ENCODE measurements around the gene UNC50. TPM values are rescaled to one million over a fixed set of nuclear protein-coding genes. Genes with fewer than 3 reads are reported as not detected.

The UNC50 gene
- total RNA-seq, 6 donors from 2014 or later, result 28.3 to 65.2 (median 44.6) TPM

DNA sequence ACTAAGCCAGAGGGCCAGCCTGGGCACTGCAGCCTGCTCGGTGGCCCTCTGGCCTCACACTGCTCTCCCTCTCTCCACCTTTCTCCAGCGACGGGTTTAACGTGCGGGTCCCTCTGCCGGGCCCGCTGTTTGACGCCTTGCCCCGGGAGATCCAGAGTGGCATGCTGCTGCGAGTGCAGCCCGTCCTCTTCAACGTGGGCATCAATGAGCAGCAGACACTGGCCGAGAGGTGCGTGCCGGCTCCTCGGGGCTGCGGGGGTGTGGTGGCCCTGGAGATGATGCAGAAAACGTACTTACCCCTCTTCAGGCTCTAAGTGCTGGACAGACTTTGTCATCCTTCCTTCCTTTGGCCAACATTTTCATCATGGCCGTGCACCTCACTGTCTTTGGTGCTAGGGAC, 42.4 kb upstream of the UNC50 start:
- Histone ChIP-seq H3K4me1 (peaks cover 0 to 4% (median 0%) of the 10 kb centered on the region in 4 donors), H3K27ac (no peak overlapping the region), H3K36me3 (peaks cover 9 to 78% (median 59%) of the 10 kb centered on the region in 4 donors), H3K9me3 (no peaks in the 10 kb centered on the region), H3K27me3 (no peaks in the 10 kb centered on the region), H3K4me3 (no peak overlapping the region)
- 97 to 99% methylated on average over 12 to 19 of the region's 19 CpGs for WGBS, 2 donors
- ATAC-seq (ENCODE audit: low FRiP score in 2 of 2) (no peak), DNase-seq (peak in 1 of 2 donors; percentile 73)
- TF ChIP-seq POLR2A (IDR thresholded peaks at IDR 0.05) (no peak), CTCF (IDR thresholded peaks at IDR 0.05) (no peak), POLR2AphosphoS5 (IDR thresholded peaks at IDR 0.05) (no peak), EP300 (IDR thresholded peaks at IDR 0.05) (no peak)

DNA sequence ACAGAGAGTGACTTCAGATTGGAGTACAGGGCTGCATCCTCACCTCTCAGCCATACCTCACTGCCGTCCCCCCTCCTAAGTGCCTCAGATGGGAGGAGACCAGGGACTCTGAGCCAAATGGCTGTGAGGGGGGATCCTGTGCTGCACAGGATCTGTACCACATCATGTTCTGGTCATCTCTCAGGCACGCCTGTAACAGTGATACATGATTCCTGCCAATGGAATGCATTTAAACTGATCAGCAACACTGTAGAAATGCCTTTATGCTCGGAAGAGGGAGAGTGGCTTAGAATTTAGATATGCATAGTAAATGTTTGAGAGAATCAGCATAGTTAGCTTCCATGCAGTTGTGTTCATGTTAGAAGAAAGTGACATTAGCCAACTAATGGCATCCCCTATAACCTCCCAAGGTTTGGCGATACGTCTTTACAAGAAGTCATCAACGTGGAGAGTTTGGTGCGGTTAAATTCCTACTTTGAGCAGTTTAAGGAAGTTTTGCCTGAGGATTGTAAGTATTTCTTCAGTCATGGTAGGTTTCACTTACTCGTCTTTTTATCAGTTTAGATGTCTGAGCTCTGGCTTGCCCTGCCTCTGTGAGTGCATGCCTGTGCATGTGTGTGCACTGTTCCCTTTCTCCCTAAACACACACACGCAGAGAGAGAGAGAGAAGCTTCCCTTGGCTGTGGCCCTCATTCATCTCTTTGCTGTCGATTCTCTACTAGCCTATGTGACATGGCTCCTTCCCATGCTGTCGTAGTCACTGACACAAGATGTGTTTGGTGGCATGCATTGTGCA, 40.0 kb upstream of the UNC50 start:
- Histone ChIP-seq H3K4me3 (no peak overlapping the region), H3K4me1 (no peaks in the 10 kb centered on the region), H3K36me3 (peaks cover 9 to 100% (median 75%) of the 10 kb centered on the region in 4 donors), H3K27ac (no peak overlapping the region), H3K9me3 (no peaks in the 10 kb centered on the region), H3K27me3 (no peaks in the 10 kb centered on the region)
- WGBS, 2 donors, result 95 to 96% methylated on average over 10 to 11 of the region's 11 CpGs
- ATAC-seq (ENCODE audit: low FRiP score in 2 of 2), result no peak
- no peak for DNase-seq
- TF ChIP-seq POLR2AphosphoS5 (IDR thresholded peaks at IDR 0.05) (no peak), EP300 (IDR thresholded peaks at IDR 0.05) (no peak), POLR2A (IDR thresholded peaks at IDR 0.05) (no peak), CTCF (IDR thresholded peaks at IDR 0.05) (no peak)

DNA sequence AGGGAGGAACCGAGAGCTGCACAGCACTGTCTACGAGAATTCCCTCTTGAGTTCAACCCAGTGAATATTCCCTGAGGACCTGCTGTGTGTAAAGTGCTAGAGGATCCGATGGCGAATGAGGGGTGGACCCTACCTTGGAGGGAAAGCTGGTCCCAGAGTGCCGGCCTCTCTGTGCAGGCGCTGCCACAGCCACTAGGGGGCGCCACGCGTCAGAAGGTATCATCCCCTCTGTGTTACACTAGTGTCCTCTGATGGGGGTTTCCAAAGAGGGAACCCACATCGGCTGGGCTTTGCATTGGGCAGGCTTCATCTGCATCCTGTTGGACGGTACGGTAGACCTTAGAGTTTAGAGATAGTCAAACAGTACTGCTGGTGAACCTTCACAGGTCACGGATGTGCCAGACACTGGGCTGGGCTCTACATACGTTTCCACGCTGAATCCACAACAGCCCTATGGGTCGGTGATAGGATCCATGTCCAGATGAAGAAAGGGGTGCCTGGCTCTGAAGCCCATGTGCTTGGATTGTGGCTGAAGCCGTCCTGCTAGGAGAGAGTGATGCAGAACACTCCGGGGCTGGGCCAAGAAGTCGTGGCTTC, 39.1 kb upstream of the UNC50 start:
- no peaks in the 10 kb centered on the region for H3K4me1 ChIP-seq
- ATAC-seq (ENCODE audit: low FRiP score in 2 of 2), result peak in 1 of 2 donors; percentile 54
- peak; percentile 44 to 90 for DNase-seq
- peak; percentile 61 to 86 (median 74) for TF ChIP-seq CTCF (IDR thresholded peaks at IDR 0.05)
- TF ChIP-seq EP300 (IDR thresholded peaks at IDR 0.05), result no peak
- H3K36me3 ChIP-seq, result peaks cover 9 to 98% (median 76%) of the 10 kb centered on the region in 4 donors
- 70 to 74% methylated on average over 12 to 19 of the region's 19 CpGs for WGBS, 2 donors
- H3K27ac ChIP-seq, result no peak overlapping the region
- H3K4me3 ChIP-seq, result no peak overlapping the region
- H3K27me3 ChIP-seq, result no peaks in the 10 kb centered on the region
- H3K9me3 ChIP-seq, result no peaks in the 10 kb centered on the region

DNA sequence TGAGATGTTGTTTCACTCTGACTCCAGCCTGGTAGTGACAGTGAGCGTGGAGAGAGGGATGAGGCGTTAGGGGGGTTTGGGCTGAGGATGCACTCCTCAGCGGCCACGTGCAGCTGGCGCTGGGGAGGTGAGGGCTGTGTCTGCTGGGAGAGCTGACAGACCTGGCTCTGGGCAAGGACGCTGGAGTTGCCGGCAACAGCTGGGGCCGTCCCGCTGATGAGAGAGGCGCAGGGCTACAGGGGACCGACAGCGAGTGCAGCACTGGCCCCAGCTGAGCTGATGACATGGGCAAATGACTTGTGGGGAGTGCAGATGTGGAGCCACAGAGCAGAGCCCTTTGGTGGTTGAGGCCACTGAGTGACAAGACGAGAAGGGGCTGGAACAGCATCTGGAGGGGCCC, 38.5 kb upstream of the UNC50 start:
- Histone ChIP-seq H3K4me3 (no peak overlapping the region), H3K4me1 (no peaks in the 10 kb centered on the region), H3K36me3 (peaks cover 9 to 94% (median 71%) of the 10 kb centered on the region in 4 donors), H3K27me3 (no peaks in the 10 kb centered on the region), H3K27ac (no peak overlapping the region), H3K9me3 (no peaks in the 10 kb centered on the region)
- DNase-seq (no peak), ATAC-seq (ENCODE audit: low FRiP score in 2 of 2) (no peak)
- WGBS, 2 donors, result 98% methylated on average over 13 of the region's 13 CpGs
- TF ChIP-seq CTCF (IDR thresholded peaks at IDR 0.05) (no peak), EP300 (IDR thresholded peaks at IDR 0.05) (no peak), POLR2AphosphoS5 (IDR thresholded peaks at IDR 0.05) (no peak), POLR2A (IDR thresholded peaks at IDR 0.05) (no peak)
